Measurements from ENCODE around the gene CD33. TPM values are rescaled to one million over a fixed set of nuclear protein-coding genes. Genes with fewer than 3 reads are reported as not detected.
A peak's percentile ranks its signal among the peaks of the same experiment; 100 is the strongest.
"Not testable (repeated sequence)": the region's sequence is repeated elsewhere in the genome, so short reads cannot be mapped to it uniquely, and the experiment has no call there.

Gene CD33
- total RNA-seq, 1 experiment from 2014 or later, result 0.35 TPM

DNA sequence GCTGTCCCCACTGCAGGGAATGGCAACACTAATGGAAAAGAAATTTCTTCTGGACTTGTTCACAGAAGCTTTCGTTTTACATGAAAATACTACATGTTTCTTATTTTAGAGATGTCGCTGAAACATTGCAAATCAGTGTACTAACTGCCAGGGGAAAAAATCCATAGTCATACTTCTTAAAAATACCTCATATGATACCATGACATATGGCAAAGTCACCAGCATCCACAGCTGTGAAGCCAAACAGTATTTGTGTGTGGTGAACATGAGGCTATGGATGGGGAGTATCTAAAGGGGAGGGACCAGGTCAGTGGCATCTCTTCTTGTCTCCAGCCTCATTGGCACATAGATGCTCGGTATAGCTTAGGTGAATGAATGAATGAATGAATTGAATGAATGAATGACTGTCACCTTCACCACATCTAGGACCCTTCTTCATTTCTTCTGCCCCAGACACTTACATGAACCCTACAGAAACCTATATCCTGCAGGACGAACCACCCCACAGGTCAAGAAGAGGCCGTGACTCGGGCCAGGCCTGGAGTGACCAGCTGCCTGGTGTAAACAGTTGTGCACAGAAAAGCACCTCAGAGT lies 14.6 kb upstream of the CD33 start:
- Histone ChIP-seq H2BK15ac (ENCODE audit: low read depth, low read length) (no peak overlapping the region), H3K9ac (ENCODE audit: extremely low read depth, insufficient read length, low read length) (no peak overlapping the region), H2BK20ac (ENCODE audit: low read depth, low read length, poor library complexity, severe bottlenecking) (no peak overlapping the region), H3K4ac (ENCODE audit: low read depth, low read length) (no peak overlapping the region), H4K5ac (ENCODE audit: insufficient read length, low read depth, low read length) (no peak overlapping the region), H3K56ac (ENCODE audit: insufficient read length, low read depth, low read length) (no peak overlapping the region), H3K4me1 (ENCODE audit: insufficient read depth, low read length) (no peaks in the 10 kb centered on the region; the same call in 1 of the 2 replicates), H4K8ac (replicated peaks; ENCODE audit: insufficient read length, low read depth, low read length) (no peak overlapping the region), H3K23ac (ENCODE audit: insufficient read length, low read depth, low read length) (no peak overlapping the region), H3K79me1 (ENCODE audit: insufficient read depth, low read depth, low read length, poor library complexity, severe bottlenecking) (no peaks in the 10 kb centered on the region), H3K4me2 (ENCODE audit: insufficient read depth, insufficient read length, low read length) (no peak overlapping the region), H3K14ac (ENCODE audit: insufficient read depth, low read length) (no peak overlapping the region), H3K9me3 (ENCODE audit: control insufficient read depth, low read depth, low read length) (no peaks in the 10 kb centered on the region), H3K79me2 (ENCODE audit: insufficient read depth, low read length) (no peaks in the 10 kb centered on the region), H2AFZ (ENCODE audit: low read length) (no peak overlapping the region), H3K27ac (ENCODE audit: insufficient read length, low read depth, low read length) (no peak overlapping the region), H2AK5ac (ENCODE audit: insufficient read length, low read length) (no peak overlapping the region), H2BK12ac (ENCODE audit: insufficient read length, low read depth, low read length) (no peak overlapping the region), H3K18ac (ENCODE audit: insufficient read length, low read depth, low read length) (no peak overlapping the region), H2BK5ac (ENCODE audit: insufficient read length, low read length) (no peak overlapping the region), H3T11ph (ENCODE audit: low read length) (no peak overlapping the region), H4K20me1 (ENCODE audit: control insufficient read depth, insufficient read depth, insufficient read length) (no peaks in the 10 kb centered on the region), H3K27me3 (ENCODE audit: insufficient read depth, low read length) (no peaks in the 10 kb centered on the region), H4K91ac (ENCODE audit: insufficient read length, low read depth, low read length) (no peak overlapping the region), H2BK120ac (ENCODE audit: low read depth, low read length, poor library complexity, severe bottlenecking) (no peak overlapping the region), H3K23me2 (ENCODE audit: insufficient read length, low read depth, low read length, poor library complexity, severe bottlenecking) (peaks cover 7% of the 10 kb centered on the region)
- Mint-ChIP-seq H3K4me1 (no peaks in the 10 kb centered on the region), H3K4me3 (no peak overlapping the region), H3K27me3 (ENCODE audit: low read depth) (peaks cover 16% of the 10 kb centered on the region), H3K36me3 (ENCODE audit: insufficient read depth in 1 of 3, low read depth in 3 of 3) (peaks cover 0 to under 1% (median 0%) of the 10 kb centered on the region in 3 experiments; a peak in 2 of 7 replicates), H3K27ac (no peak overlapping the region), H3K9me3 (peaks cover 9 to 87% of the 10 kb centered on the region in 2 experiments; a peak in 4 of 5 replicates)
- DNase-seq, result no peak
- no CpG with 5 or more reads among the region's 6 CpGs for whole genome bisulfite sequencing (ENCODE audit: extremely low coverage, insufficient read length, low lambda C conversion rate)
- TF ChIP-seq, protein P1, sequence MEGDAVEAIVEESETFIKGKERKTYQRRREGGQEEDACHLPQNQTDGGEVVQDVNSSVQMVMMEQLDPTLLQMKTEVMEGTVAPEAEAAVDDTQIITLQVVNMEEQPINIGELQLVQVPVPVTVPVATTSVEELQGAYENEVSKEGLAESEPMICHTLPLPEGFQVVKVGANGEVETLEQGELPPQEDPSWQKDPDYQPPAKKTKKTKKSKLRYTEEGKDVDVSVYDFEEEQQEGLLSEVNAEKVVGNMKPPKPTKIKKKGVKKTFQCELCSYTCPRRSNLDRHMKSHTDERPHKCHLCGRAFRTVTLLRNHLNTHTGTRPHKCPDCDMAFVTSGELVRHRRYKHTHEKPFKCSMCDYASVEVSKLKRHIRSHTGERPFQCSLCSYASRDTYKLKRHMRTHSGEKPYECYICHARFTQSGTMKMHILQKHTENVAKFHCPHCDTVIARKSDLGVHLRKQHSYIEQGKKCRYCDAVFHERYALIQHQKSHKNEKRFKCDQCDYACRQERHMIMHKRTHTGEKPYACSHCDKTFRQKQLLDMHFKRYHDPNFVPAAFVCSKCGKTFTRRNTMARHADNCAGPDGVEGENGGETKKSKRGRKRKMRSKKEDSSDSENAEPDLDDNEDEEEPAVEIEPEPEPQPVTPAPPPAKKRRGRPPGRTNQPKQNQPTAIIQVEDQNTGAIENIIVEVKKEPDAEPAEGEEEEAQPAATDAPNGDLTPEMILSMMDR (conservative IDR thresholded peaks at IDR 0.05), result no peak

DNA sequence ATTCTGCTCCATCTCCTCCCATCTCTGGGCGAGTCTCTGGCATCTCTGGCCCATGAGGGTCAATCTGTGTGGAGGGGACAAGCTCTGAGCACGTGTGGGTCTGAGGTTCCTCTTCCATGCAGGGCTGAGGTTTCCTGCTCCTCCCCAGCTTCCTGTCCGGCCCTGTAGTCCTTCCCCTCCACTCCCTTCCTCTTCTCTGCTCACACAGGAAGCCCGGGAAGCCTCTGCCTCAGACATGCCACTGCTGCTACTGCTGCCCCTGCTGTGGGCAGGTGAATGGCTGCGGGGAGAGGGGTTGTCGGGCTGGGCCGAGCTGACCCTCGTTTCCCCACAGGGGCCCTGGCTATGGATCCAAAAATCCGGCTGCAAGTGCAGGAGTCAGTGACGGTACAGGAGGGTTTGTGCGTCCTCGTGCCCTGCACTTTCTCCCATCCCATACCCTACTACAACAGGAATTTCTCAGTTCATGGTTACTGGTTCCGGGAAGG lies 14.0 kb upstream of the CD33 start:
- not testable (repeated sequence) for H3K79me1 ChIP-seq (ENCODE audit: insufficient read depth, low read depth, low read length, poor library complexity, severe bottlenecking); H2AFZ ChIP-seq (ENCODE audit: low read length); H3K36me3 Mint-ChIP-seq (ENCODE audit: insufficient read depth in 1 of 3, low read depth in 3 of 3); H3K18ac ChIP-seq (ENCODE audit: insufficient read length, low read depth, low read length); H4K8ac ChIP-seq (replicated peaks; ENCODE audit: insufficient read length, low read depth, low read length); H3K56ac ChIP-seq (ENCODE audit: insufficient read length, low read depth, low read length); H3K79me2 ChIP-seq (ENCODE audit: insufficient read depth, low read length); H3K4me1 Mint-ChIP-seq; H3K23ac ChIP-seq (ENCODE audit: insufficient read length, low read depth, low read length); H3K27ac Mint-ChIP-seq; H3K9ac ChIP-seq (ENCODE audit: extremely low read depth, insufficient read length, low read length); H3K4ac ChIP-seq (ENCODE audit: low read depth, low read length); H2AK5ac ChIP-seq (ENCODE audit: insufficient read length, low read length); H4K5ac ChIP-seq (ENCODE audit: insufficient read length, low read depth, low read length); H3K23me2 ChIP-seq (ENCODE audit: insufficient read length, low read depth, low read length, poor library complexity, severe bottlenecking); H3K9me3 ChIP-seq (ENCODE audit: control insufficient read depth, low read depth, low read length); H2BK5ac ChIP-seq (ENCODE audit: insufficient read length, low read length); H2BK12ac ChIP-seq (ENCODE audit: insufficient read length, low read depth, low read length); H4K20me1 ChIP-seq (ENCODE audit: control insufficient read depth, insufficient read depth, insufficient read length); H3K27ac ChIP-seq (ENCODE audit: insufficient read length, low read depth, low read length); H2BK20ac ChIP-seq (ENCODE audit: low read depth, low read length, poor library complexity, severe bottlenecking); H3K27me3 ChIP-seq (ENCODE audit: insufficient read depth, low read length); H2BK15ac ChIP-seq (ENCODE audit: low read depth, low read length); H3K4me1 ChIP-seq (ENCODE audit: insufficient read depth, low read length); H3K4me3 Mint-ChIP-seq; H3T11ph ChIP-seq (ENCODE audit: low read length); H4K91ac ChIP-seq (ENCODE audit: insufficient read length, low read depth, low read length); H3K4me2 ChIP-seq (ENCODE audit: insufficient read depth, insufficient read length, low read length); H2BK120ac ChIP-seq (ENCODE audit: low read depth, low read length, poor library complexity, severe bottlenecking)
- Mint-ChIP-seq H3K9me3 (peaks cover 15 to 87% of the 10 kb centered on the region in 2 experiments), H3K27me3 (ENCODE audit: low read depth) (peaks cover 13% of the 10 kb centered on the region)
- no CpG with 5 or more reads among the region's 13 CpGs for WGBS (ENCODE audit: extremely low coverage, insufficient read length, low lambda C conversion rate)
- 0 out of 2 replicates have a peak overlapping the region, but pooled peaks have one; percentile 10 for H3K14ac ChIP-seq (ENCODE audit: insufficient read depth, low read length)
- peak; percentile 46 for DNase-seq

All from H9 (cell line).